Muscle of arm (tissue), 14 donors: ENCODE results near the gene C11orf42. TPM values are rescaled to one million over a fixed set of nuclear protein-coding genes. Genes with fewer than 3 reads are reported as not detected.
A peak's percentile ranks its signal among the peaks of the same experiment; 100 is the strongest.

Experiments
- DNase-seq: peaks from one replicate; pipeline ENCODE4 v3.0.0-alpha.2; 2013
- long read RNA-seq, 11 donors: transcript quantifications; one replicate each; lab custom pipeline, GENCODE V29; 2026
- polyA plus RNA-seq, 12 donors: library from polyadenylated mRNA; unstranded; fragments of 120-200 nt; gene quantifications; one replicate each; pipeline ENCODE4 v1.2.1, GENCODE V29; 2013; ENCODE audit not compliant: insufficient read length in 12 of 12

Gene C11orf42, protein sequence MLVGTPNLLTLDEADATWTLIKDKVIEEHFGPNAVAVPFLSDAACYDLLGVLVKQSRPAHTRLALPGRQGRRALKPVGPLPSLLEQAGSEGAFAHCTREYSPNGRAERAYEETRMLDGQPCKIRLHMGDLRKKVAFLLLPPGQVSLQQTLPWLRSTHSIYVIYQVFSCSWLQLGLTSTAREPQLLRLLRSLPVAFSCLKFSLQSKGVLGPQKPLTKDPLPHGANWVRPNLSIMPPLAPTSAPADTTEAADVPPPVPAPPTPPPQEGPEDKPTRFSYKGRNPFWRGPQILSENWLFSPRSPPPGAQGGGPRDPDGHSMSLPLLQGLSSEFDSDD
- polyA plus RNA-seq = under 1 TPM in 9 of 12 donors, not detected in 3; 0.11 to 0.58 (median 0.25) TPM
- long read RNA-seq, donor 1 = 0 reads
- long read RNA-seq, donor 2 = 0 reads
- long read RNA-seq, donor 3 = 0 reads
- long read RNA-seq, donor 4 = 0 reads
- long read RNA-seq, donor 5 = 0 reads
- long read RNA-seq, donor 6 = 0 reads
- long read RNA-seq, donor 7 = 0 reads
- long read RNA-seq, donor 8 = 0 reads
- long read RNA-seq, donor 9 = 0 reads
- long read RNA-seq, donor 10 = 0 reads
- long read RNA-seq, donor 11 = 0 reads

DNA sequence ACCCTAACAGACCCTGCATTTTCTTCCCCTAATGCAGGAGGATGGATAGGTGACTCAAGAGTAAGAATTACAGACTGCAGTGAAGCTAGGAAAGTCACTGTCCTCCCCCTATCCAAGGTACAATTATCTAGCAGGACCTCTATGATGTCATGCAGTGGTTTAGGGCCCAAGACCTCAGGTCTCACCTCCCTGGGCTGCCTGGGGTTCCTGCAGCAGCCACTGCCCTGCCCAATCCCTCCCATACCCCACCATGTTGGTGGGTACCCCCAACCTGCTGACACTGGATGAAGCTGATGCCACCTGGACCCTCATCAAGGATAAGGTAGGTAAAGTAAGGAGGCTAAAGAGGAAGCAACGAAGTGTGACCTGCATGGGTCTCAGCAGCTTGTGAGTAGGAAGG is at the start of gene C11orf42:
Gene C11orf42 (plus strand): TSS at position 192 of the 400 bp plus-strand sequence. CDS start 59 bp downstream, at position 251.
- DNase-seq = no peak

DNA sequence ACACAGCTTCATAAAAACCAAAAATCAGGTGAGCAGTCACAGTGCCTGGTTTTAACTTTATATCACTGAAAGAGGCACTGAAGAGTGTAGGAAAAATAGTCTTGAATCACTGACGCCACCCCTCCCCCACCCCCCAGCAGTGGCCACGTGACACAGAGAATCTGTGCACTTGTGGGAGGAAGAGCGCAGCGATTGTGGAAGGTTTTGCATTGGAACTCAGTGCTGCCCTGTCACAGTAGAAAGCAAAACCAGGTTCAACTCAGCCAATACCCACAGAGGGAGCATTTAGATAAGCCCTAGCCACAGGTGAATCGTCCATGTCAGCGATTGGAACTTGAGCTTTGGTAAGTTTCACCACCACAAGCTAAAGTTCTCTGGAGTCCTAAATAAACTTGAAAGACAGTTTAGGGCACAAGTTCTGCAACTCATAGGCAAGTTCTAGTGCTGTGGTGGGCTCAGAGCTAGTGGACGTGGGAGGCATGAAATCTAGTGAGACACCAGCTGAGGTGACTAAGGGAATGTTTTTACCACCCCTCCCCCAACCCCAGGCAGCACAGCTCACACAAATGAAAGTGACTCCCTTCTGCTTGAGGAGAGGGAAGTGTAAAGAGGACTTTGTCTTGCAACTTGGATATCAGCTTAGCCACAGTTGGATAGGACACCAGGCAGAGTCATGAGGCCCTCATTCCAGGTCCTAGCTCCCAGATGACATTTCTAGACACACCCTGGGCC is 48.6 kb upstream of the C11orf42 start:
- no peak for DNase-seq

DNA sequence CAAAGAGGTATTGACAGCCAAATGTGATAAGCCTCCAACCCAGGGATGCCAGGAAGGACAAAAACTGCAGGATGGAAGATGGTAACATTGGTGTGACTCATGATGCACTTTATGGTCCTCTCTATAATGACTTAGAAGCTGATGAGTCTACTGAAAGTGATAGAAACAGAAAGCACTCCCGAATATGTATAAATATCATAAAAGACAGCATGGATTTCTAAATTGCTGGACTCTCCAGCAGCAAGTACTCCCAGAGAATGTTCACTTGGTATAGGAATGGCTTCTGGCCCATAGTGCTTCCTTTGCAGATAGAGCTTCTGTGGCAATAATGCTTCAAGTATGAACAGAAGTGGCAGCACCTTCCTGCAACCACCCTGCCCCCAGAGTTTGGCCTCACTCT is 35.1 kb upstream of the C11orf42 start, which contains the start of gene OR52B2:
Gene OR52B2 (minus strand): TSS at position 101 of the 400 bp plus-strand sequence. CDS start 0 bp downstream, at position 101.
- DNase-seq = no peak

DNA sequence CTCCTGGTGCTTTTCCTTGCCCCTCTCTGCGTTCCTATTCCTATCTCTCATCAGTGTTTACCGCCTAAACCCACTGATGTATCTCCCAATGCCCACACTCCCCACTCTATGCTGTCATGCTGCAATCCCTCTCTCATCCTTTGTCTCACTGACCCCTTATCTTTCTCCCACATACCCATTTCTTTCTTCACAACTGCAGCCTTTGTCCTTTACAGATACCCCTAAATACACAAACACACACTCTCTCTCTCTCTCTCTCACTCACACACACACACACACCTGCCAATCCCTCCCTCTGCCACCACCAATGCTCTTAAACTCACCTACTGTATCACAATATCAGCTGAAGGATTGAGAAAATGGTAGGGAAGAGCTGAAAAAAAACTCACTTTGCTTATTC is 29.9 kb upstream of the C11orf42 start:
- DNase-seq = no peak

DNA sequence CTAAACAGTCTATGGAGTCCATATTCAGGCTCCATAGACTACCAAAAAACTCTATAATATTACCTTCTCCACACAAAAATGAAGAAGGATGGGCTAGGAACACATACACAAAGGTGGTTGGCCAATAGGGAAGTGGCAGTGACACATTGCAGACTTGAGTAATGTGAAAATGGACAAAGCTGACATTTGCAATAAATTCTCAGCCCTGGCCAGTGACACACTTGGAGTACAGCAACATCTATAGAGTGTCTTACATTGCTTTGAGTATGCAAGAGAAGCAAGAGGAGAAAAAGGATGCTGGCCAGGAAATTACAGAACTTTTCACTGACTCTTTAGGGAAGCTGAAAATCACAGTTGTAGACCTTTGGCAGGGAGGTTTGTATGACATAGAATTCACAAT is 13.6 kb upstream of the C11orf42 start:
- no peak for DNase-seq

DNA sequence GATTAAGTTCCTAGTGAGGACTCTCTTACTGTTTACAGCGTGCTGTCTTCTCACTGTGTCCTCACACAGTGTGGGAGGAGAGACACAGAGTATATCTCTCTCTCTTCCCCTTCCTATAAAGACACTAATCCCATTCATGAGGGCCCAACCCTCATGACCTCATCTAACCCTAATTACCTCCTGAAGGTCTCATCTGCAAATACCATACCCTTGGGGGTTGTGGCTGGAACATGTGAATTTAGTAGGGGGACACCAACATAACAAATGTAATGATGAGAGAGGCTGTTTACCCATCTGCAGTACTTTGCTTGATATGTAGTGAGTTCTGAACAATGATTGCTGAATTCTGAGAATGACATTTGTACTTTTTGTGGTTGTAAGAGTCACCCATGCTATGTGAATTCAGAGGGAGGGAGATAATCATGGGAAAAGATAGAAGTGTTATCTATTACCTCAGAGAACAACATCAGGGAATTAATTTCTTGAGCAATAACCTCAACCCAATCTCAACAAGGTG is 11.2 kb upstream of the C11orf42 start:
- no peak for DNase-seq

DNA sequence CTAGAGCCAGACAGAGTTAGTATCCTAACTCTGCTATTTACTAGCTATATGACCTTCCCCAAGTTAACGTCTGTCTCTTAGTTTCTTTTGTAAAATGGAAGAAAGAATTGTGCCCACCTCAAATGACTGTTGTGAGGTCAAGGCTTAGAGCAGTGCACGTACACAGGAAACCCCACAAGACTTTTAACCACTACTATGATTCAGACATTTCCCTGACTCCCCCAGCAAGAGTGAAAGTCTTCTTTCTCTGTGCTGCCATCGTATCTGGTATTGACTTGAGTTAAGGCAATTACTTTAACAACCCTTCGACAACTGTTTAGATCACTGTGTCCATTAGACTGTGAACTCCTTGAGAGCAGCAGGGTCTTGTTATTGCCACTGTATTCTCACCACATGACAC is 9.0 kb upstream of the C11orf42 start:
- DNase-seq = no peak

DNA sequence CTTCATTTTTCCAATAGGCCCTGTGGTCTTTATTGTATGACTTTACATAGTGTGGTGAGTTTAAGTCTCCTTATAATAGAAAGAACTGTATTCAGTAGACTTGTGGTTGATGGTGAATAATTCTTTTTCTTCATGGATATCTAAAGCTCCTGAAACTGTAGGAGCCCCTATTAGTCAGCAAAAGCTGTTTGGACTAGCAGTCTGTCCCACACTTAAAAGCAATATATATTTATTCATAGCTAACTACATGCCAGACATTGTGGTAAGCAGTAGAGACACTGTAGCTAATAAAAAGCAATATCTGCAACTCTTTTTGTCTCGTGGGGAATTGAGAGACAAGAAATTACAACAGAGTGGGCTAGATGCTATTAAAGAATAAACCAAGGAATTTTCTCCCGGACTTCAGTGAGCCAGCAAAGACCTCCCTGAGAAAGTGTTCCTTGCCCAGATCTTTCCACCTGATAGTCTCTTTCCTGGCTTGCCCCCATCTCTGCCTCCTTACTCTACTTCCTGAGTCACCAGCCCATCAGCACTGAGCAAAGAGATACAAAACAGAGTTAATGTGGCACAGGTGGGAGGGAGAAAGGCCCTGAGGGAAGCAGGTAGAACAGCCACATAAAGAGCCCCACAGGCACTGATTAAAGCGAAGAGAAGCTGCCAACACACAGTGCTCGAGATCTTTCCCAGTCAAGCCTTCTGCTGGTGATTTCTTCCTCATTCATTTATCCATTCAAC is 7.7 kb upstream of the C11orf42 start:
- no peak for DNase-seq

DNA sequence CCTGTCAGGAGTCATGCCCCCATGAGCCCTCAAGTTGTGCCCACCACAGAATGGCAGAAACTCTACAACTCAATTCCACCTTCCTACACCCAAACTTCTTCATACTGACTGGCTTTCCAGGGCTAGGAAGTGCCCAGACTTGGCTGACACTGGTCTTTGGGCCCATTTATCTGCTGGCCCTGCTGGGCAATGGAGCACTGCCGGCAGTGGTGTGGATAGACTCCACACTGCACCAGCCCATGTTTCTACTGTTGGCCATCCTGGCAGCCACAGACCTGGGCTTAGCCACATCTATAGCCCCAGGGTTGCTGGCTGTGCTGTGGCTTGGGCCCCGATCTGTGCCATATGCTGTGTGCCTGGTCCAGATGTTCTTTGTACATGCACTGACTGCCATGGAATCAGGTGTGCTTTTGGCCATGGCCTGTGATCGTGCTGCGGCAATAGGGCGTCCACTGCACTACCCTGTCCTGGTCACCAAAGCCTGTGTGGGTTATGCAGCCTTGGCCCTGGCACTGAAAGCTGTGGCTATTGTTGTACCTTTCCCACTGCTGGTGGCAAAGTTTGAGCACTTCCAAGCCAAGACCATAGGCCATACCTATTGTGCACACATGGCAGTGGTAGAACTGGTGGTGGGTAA is 6.1 kb upstream of the C11orf42 start, which contains the start of gene OR52W1:
Gene OR52W1 (plus strand): TSS at position 51 of the 637 bp plus-strand sequence. CDS start 0 bp downstream, at position 51.
- no peak for DNase-seq

DNA sequence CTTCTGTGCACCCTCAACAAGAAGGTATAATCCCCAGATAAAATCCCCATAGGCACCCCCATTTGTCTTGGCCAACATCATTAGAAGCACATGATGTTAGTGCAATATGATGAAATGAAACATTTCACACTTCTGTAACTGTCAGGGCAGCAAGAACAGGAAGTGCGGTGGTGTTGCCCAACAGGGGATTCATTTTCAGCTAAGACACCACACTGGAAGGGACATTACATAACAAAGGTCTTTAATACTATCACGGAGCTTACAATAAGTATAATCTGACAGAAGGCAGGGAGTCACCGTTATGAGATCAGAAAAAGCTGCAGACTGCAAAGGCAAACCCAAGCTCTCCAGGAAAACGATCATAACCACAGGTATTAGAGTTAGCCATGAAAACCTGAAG is 4.4 kb upstream of the C11orf42 start:
- DNase-seq = peak; percentile 4

DNA sequence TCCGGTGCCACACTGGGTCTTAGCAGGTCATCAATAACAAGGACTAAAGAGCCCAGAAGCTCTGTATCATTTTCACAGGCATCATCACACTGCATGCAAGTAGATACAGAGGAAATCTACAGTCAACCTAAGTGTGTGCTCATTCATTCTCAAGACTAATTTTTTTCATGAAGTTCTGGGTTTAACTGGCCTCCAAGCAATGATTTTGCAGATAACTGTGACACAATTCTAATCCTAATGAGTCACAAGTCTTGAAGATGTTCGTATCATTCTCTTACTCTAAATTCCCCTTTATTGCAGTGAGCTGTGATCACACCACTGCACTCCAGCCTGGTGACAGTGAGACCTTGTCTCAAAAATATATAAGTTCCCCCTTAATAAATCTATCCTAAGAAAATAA is 3.9 kb upstream of the C11orf42 start:
- DNase-seq = no peak

DNA sequence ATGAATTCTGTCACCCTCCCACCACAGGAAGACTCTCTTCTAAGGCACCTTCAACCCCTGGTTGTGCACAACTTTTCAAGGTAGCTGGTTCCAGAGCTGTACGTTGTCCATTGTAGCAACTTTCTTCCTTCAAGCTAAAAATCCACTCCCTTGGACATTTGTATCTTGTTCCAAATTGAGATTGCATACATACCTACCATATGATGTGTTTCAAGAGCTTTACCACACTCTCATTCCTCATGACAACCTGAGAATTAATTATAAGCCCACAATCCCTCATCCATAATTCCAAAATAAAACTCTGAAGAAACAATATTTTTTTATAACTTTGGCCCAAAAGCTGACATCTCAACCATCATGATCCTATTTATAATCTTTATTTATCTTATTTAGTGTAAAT is 3.3 kb upstream of the C11orf42 start:
- DNase-seq = no peak

DNA sequence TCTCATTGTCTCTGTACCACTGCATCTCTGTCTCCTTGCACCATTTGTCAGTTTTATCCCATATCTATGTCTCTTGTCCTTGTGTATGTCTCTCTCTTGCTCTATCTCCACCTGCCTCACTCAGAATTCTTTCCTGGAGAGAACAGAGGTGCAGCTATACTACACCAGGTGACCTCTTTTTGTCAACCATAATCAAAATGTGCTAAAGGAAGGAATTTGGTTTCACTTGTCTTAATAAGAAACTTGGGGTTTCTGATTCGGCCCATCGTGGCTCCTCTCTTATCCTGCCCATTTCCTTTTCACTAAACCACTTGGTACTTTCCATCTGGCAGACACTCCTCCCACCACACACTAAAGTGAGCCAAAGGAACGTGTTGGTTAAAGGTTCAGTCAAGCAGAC is 2.0 kb upstream of the C11orf42 start:
- DNase-seq = no peak

DNA sequence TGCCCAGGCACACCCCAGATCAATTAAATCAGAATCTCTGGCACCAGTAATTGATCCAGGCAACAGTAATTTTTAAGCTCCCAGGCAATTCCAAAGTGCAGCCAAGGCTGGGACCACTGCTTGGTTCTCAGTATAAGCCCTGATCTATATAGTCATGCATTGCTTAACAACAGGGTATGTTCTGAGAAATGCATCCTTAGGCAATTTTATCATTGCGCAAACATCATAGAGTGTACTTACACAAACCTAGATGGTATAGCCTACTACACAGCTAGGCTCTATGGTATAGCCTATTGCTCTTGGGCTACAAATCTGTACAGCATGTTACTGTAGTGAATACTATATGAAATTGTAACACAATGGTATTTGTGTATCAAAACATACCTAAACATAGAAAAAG is 651 bp upstream of the C11orf42 start:
- DNase-seq = no peak

DNA sequence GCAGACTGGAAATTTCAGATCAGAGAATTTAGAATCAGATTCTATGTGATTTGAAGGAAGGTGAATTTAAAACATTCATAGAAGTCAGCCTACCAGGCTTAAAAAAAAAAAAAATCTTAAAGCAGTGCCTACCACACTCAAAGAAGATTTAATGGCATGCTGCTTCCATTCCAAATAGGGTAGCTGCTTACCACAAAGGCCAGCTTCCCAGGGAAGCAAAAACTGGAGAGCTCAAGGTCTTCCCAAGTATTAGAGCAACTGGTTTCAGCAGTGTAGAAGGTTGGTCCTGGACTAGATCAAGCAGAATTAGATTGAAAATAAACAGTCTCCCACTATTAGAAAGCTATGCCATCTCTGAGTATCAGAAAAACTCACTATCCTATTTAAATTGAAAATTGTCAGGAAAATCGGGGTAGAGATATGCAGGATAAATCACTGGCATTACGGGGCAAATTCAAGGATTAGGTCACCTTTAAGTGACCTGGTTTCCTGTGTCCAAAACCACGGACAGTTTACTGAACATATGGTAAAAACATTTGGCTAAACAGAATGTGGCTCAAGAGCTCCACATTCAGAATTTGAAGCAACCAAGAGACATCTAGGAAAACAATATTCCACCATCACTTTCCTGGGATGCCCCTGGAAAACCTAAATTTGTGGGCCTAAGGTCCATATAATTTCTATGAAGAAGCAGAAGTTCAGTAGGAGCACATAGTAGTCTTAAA is 1.3 kb downstream of the C11orf42 start:
- no peak for DNase-seq

DNA sequence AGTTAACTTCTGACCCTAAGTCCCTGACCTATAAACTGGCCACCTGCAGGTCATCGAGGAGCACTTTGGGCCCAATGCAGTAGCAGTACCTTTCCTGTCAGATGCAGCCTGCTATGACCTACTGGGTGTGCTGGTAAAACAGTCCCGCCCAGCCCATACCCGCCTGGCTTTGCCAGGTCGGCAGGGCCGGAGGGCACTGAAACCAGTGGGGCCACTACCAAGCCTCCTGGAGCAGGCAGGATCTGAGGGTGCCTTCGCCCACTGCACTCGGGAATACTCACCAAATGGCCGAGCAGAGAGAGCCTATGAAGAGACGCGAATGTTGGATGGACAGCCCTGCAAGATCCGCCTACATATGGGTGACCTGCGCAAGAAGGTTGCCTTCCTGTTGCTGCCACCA is 4.4 kb downstream of the C11orf42 start:
- DNase-seq = no peak

DNA sequence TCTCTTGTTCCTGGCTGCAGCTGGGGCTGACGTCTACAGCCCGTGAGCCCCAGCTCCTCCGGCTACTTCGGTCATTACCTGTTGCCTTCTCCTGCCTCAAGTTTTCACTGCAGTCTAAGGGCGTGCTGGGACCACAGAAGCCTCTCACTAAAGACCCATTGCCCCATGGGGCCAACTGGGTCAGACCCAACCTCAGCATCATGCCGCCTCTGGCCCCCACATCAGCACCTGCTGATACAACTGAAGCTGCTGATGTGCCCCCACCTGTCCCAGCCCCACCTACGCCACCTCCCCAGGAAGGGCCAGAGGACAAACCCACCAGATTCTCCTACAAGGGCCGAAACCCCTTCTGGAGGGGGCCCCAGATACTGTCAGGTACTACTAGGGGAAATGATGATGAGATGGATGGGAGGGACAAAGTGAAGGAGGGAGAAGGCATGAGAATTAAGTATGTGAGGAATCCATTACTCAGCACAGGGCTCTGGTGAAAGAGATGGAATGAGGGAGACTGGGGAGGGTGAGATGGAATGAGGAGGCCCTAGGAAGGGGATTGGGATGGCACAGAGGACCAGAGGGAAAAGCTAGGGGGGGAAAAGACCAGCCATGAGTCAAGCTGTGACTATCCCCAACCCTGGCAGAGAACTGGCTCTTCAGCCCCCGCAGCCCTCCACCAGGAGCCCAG is 5.1 kb downstream of the C11orf42 start:
- DNase-seq = no peak

DNA sequence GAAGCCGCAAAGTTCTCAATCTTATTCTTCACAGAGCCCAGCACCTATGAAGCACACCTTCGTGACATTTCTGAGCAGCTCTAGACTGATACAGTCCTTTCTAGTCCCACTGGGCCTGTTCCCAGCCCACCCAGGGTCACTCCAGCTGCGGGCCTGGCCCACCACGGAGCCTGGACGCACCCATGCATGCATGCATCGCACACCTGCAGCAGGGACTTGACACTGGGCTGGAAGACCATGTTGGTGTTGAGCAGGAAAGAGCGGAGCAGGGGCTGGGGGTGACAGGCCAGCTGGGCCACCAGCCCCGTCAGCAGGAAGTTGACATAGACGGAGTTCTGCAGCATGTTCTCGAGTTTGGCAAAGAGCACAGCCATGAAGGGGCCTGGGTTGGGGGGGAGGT is 9.2 kb downstream of the C11orf42 start:
- DNase-seq = no peak

DNA sequence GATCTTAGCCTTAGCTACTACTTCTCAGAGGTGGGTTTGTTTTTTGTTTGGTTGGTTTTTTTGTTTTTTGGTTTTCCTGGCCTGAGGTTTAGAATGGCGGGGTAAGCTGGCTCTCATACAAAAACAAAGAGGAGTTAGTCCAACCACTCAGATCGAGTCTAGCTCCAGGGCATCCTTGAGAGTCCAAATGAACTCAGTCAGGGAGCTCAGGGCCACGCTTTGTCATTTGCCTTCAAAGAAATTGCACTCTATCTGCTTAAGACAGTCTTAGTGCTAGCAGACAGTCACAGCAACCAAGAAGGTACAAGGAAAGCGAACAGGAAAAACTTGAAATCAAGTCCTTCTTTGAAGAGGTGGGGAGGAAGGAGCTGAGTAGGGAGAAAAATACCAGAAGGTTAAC is 11.1 kb downstream of the C11orf42 start:
- no peak for DNase-seq

DNA sequence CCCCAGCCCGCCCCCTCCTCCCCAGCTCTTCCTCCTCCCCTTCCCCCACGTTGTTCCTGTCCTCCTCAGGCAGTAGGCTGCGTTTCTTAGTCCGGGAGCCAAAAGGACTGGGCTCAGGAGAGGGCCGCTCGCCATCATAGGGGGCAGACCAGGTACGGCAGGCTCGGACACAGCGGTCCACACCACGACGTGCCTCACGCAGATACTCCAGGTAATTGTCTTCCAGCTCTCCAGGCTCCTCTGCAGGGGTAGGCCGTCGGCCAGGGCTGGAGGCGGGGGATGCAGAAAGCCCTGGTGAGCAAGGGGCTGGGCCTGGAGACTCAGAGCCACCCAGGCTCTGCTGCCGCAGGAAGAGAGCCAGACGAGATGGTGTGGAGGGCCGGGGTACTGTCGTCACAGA is 12.4 kb downstream of the C11orf42 start:
- DNase-seq = no peak
